ENCODE measurements around the gene CEP104.

DNA sequence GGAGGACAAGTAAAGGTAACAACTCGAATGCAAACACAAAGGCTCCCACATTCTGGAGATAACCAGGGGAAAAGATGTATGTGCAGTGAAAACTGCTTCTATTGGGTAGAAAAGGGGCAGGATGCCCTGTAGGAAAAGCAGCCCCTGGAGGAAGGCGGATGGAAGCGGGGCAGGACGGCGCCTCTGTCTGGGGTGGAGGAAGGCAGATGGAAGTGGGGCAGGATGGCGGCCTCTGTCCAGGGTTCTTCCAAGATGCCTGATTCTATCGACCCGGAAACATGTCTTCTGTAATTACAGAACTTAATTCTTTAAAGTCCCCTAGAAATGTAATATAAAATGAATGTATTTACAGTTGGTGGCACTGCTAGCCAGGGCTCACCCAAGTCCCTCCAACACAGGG lies 36.7 kb downstream of the CEP104 start:
- TF ChIP-seq, protein P1, sequence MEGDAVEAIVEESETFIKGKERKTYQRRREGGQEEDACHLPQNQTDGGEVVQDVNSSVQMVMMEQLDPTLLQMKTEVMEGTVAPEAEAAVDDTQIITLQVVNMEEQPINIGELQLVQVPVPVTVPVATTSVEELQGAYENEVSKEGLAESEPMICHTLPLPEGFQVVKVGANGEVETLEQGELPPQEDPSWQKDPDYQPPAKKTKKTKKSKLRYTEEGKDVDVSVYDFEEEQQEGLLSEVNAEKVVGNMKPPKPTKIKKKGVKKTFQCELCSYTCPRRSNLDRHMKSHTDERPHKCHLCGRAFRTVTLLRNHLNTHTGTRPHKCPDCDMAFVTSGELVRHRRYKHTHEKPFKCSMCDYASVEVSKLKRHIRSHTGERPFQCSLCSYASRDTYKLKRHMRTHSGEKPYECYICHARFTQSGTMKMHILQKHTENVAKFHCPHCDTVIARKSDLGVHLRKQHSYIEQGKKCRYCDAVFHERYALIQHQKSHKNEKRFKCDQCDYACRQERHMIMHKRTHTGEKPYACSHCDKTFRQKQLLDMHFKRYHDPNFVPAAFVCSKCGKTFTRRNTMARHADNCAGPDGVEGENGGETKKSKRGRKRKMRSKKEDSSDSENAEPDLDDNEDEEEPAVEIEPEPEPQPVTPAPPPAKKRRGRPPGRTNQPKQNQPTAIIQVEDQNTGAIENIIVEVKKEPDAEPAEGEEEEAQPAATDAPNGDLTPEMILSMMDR (IDR thresholded peaks at IDR 0.05; ENCODE audit: poor library complexity), result no peak
- TF ChIP-seq EZH2 (IDR thresholded peaks at IDR 0.05; ENCODE audit: borderline replicate concordance) (no peak), EZH2phosphoT487 (IDR thresholded peaks at IDR 0.05; ENCODE audit: low read depth, severe bottlenecking, unreplicated experiment) (no peak)
